Kidney epithelial cell (primary cell): ENCODE data around the gene VNN1. TPM values are rescaled to one million over a fixed set of nuclear protein-coding genes. Genes with fewer than 3 reads are reported as not detected.

Experiments used
- DNase-seq: peaks from one replicate; pipeline ENCODE4 v3.0.0-alpha.2; 2010; ENCODE audit warnings: low read depth
- H3K27me3 ChIP-seq: 2 replicates; pipeline ENCODE4 v1.6.0; 2011; ENCODE audit warnings: low read length; ENCODE audit not compliant: control insufficient read depth, insufficient read depth
- H3K36me3 ChIP-seq: 2 replicates; pipeline ENCODE4 v1.5.1; 2011; ENCODE audit warnings: low read length; ENCODE audit not compliant: control insufficient read depth, insufficient read depth
- H3K4me3 ChIP-seq: 2 replicates; pipeline ENCODE4 v1.5.1; 2011; ENCODE audit warnings: low read depth, mild to moderate bottlenecking, control low read depth, low read length
- total RNA-seq: library from RNA; depleted of rRNA; stranded (reverse); fragments of >200 nt; gene quantifications from 2 replicates; pipeline ENCODE4 v1.2.3, GENCODE V29; 2015
- TF ChIP-seq, protein P1 (sequence below): IDR thresholded peaks from 2 replicates; pipeline ENCODE4 v1.5.1; 2011; ENCODE audit warnings: mild to moderate bottlenecking, moderate library complexity, low read length, control low read depth, inconsistent platforms; ENCODE audit not compliant: insufficient read depth, poor library complexity, severe bottlenecking

The VNN1 gene
- total RNA-seq, 1 donor from 2014 or later = 0.21 TPM

- no peaks in the 10 kb centered on the region for H3K36me3 ChIP-seq
- TF ChIP-seq, protein P1, sequence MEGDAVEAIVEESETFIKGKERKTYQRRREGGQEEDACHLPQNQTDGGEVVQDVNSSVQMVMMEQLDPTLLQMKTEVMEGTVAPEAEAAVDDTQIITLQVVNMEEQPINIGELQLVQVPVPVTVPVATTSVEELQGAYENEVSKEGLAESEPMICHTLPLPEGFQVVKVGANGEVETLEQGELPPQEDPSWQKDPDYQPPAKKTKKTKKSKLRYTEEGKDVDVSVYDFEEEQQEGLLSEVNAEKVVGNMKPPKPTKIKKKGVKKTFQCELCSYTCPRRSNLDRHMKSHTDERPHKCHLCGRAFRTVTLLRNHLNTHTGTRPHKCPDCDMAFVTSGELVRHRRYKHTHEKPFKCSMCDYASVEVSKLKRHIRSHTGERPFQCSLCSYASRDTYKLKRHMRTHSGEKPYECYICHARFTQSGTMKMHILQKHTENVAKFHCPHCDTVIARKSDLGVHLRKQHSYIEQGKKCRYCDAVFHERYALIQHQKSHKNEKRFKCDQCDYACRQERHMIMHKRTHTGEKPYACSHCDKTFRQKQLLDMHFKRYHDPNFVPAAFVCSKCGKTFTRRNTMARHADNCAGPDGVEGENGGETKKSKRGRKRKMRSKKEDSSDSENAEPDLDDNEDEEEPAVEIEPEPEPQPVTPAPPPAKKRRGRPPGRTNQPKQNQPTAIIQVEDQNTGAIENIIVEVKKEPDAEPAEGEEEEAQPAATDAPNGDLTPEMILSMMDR = peak; percentile 41
- DNase-seq = peak; percentile 9
- no peak overlapping the region for H3K4me3 ChIP-seq
- no peaks in the 10 kb centered on the region for H3K27me3 ChIP-seq
These were observed 44.1 kb downstream of the VNN1 start for GRCh38 chr6:132669690-132670291.

GRCh38 chr6:132666118-132666517 is 47.7 kb downstream of the VNN1 start:
- H3K27me3 ChIP-seq = no peaks in the 10 kb centered on the region
- DNase-seq = no peak
- H3K36me3 ChIP-seq = no peaks in the 10 kb centered on the region
- TF ChIP-seq, protein P1 = no peak
- no peak overlapping the region for H3K4me3 ChIP-seq

DNA sequence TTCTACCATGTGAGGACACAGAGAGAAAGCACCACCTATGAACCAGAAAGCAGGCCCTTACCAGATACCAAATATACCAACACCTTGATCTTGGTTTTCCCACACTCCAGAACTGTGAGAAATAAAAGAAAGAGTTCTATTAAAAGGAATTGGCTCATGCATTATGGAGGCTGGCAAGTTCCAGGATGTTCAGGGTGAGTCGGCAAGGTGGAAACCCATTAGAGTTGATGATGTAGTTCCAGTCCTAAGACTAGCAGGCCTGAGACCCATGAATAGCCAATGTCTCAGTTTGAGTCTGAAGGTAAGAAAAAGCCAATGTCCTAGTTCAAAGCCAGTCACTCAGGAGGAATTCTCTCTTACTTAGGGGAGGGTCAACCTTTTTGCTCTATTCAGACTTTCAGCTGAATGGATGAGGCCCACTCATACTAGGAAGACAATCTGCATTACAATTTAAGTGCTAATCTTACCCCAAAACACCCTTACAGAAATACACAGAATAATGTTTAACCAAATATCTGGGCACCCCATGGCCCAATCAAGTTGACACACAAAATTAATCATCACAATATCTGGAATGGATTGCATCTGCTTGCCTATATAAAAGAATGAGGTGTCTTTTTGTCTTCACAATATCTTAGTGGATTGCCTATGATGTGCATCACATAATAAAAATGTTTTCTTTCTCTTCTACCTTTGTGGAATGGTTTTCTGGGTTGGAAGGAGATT is 49.4 kb downstream of the VNN1 start:
- DNase-seq = no peak
- TF ChIP-seq, protein P1 = no peak
- Histone ChIP-seq H3K27me3 (no peaks in the 10 kb centered on the region), H3K36me3 (no peaks in the 10 kb centered on the region), H3K4me3 (no peak overlapping the region)

GRCh38 chr6:132663661-132664060 is 50.2 kb downstream of the VNN1 start:
- H3K4me3 ChIP-seq = no peak overlapping the region
- TF ChIP-seq, protein P1 = no peak
- H3K36me3 ChIP-seq = no peaks in the 10 kb centered on the region
- no peak for DNase-seq
- H3K27me3 ChIP-seq = no peaks in the 10 kb centered on the region

DNA sequence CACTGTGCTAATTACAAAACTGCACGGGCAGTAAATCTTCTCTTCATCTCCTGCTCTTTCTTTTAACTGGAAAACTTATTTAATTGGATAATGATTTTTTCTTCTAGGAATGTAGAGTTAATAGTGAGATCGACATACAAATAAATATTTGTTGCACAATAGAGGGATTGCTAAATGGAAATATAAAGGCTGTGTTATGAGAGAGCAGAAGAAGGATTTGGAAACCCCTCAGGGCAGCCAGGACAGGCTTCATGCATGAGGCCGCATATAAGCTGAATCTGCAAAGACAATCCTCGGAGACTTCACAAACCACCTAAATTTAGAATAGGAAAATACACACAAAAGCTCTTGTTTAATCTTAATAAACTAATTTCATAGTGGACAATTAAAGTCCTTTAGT is 51.9 kb downstream of the VNN1 start:
- no peaks in the 10 kb centered on the region for H3K27me3 ChIP-seq
- DNase-seq = no peak
- TF ChIP-seq, protein P1 = no peak
- no peaks in the 10 kb centered on the region for H3K36me3 ChIP-seq
- no peak overlapping the region for H3K4me3 ChIP-seq

- DNase-seq = no peak
- Histone ChIP-seq H3K36me3 (no peaks in the 10 kb centered on the region), H3K27me3 (no peaks in the 10 kb centered on the region), H3K4me3 (no peak within 1 kb of the TSS)
- TF ChIP-seq, protein P1 = no peak
These were observed 54.8 kb downstream of the VNN1 start, which contains the start of gene TAAR1 for GRCh38 chr6:132659082-132659481. Gene TAAR1 (minus strand): TSS chr6:132659182. CDS start chr6:132646003, 13,179 bp downstream.
